GM06990 (cell line): ENCODE results near the gene TBC1D22A.

Experiments used
- DNase-seq: peaks from one replicate; pipeline ENCODE4 v3.0.0-alpha.2; 2011; ENCODE audit not compliant: insufficient read length; ENCODE audit errors: extremely low read depth
- H3K27me3 ChIP-seq: replicated peaks from 2 replicates; pipeline ENCODE4 v1.6.0; 2011; ENCODE audit warnings: low read length; ENCODE audit not compliant: control insufficient read depth, insufficient read depth
- H3K36me3 ChIP-seq: 2 replicates; pipeline ENCODE4 v1.5.1; 2011; ENCODE audit warnings: low read length; ENCODE audit not compliant: control insufficient read depth, insufficient read depth
- H3K4me3 ChIP-seq: replicated peaks from 2 replicates; pipeline ENCODE4 v1.5.1; 2011; ENCODE audit warnings: low read depth, mild to moderate bottlenecking, control low read depth, low read length
- CTCF ChIP-seq: IDR thresholded peaks from 2 replicates; pipeline ENCODE4 v1.5.1; 2011; ENCODE audit warnings: low read length, control low read depth, mild to moderate bottlenecking, inconsistent platforms; ENCODE audit not compliant: insufficient read depth, poor library complexity, severe bottlenecking

The TBC1D22A gene

GRCh38 chr22:46897246-46897623 lies 134.8 kb downstream of the TBC1D22A start:
- DNase-seq = no peak
- no peaks in the 10 kb centered on the region for H3K27me3 ChIP-seq
- H3K4me3 ChIP-seq = no peak overlapping the region
- H3K36me3 ChIP-seq = peaks cover 13% of the 10 kb centered on the region
- TF ChIP-seq CTCF = no peak

DNA sequence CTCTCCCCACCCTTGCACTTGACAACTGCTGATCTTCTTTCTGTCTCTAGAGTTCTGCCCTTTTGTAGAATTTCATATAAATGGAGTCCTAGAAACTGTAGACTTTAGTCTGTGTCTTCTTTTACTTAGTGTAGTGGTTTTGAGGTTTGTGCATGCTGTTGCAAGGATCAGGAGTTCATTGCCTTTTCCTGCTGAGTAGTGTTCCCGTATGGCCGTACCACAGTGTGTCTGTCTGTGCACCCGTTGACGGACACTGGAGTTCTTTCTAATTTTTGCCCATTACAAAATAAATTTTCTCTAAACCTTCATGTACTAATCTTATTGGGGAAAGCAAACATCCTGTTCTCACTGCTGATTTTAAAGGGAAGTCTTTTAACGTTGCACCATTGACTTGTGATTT lies 138.1 kb downstream of the TBC1D22A start:
- Histone ChIP-seq H3K36me3 (peaks cover 14% of the 10 kb centered on the region), H3K4me3 (no peak overlapping the region), H3K27me3 (no peaks in the 10 kb centered on the region)
- TF ChIP-seq CTCF = no peak
- DNase-seq = no peak

GRCh38 chr22:46902436-46902835 lies 140.0 kb downstream of the TBC1D22A start:
- DNase-seq = no peak
- H3K4me3 ChIP-seq = no peak overlapping the region
- no peak for TF ChIP-seq CTCF
- H3K36me3 ChIP-seq = peaks cover 17% of the 10 kb centered on the region
- H3K27me3 ChIP-seq = no peaks in the 10 kb centered on the region

DNA sequence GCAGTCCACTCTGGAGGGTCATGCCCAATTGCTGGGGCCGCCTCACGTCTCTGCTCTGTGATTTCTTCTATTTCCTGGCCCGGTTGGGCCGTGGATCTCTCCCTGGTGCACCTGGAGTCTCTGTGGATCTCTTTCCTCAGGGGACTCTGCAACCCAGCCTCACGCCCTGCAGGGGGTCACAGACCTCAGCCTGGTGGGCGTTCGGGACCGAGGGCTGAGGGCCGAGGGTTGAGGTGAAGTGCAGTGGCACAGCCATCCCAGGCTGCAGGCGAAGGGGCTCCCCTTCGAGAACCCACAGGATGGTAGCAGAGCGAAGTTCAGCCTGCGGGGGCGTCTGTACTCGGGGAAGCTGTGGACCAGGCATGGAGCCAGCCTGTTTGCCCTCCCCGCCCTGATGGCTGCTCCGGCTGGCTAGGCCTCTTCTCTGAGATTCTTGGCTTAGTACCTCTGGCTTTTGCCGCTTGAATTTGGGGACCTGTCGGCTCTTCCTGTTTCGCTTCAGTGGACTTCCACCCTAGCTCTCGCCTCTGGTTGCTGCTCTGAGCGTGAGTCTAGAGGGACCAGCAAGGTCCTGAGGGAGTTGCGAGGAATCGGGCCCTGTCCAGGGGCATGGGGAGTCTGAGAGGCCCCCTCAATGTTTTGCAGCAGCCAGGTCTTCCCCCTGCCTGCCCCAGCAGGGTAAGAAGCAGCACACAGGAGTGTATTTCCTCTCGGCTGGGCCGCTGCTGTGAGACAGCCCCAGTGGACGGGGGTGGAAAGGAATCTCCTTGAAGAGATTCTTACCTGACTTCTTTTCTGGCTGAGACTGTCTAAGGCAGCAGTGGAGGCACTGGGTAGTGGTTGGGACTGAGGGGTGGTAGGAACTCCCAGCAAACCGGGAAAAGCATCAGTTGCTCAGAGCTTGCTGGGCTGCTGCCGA lies 140.8 kb downstream of the TBC1D22A start:
- no peak for DNase-seq
- no peak overlapping the region for H3K4me3 ChIP-seq
- H3K27me3 ChIP-seq = no peaks in the 10 kb centered on the region
- TF ChIP-seq CTCF = no peak
- H3K36me3 ChIP-seq = peaks cover 22% of the 10 kb centered on the region

GRCh38 chr22:46905415-46905814 lies 143.0 kb downstream of the TBC1D22A start:
- Histone ChIP-seq H3K36me3 (peaks cover 27% of the 10 kb centered on the region), H3K27me3 (no peaks in the 10 kb centered on the region), H3K4me3 (no peak overlapping the region)
- no peak for TF ChIP-seq CTCF
- DNase-seq = no peak
